Activated CD4-positive, alpha-beta T cell treated with anti-CD3 and anti-CD28 coated beads, Interleukin-2, amount 50 U/mL, for 24 hours (primary cell): ENCODE measurements around the gene ANKRD13B.

Experiments used
- DNase-seq, 2 donors: peaks; one replicate each; pipeline ENCODE4 v3.0.0-alpha.2; 2020; ENCODE audit warnings: low read depth in 1 of 2, low spot score in 1 of 2

Gene ANKRD13B

GRCh38 chr17:29616300-29617048, 23.5 kb downstream of the ANKRD13B start:
- DNase-seq: no peak

- peak; percentile 83 to 88 for DNase-seq
Measured at GRCh38 chr17:29617125-29617480, 24.2 kb downstream of the ANKRD13B start.

GRCh38 chr17:29617481-29618271, 24.7 kb downstream of the ANKRD13B start:
- peak; percentile 69 to 80 for DNase-seq

- DNase-seq: no peak
Measured at GRCh38 chr17:29618272-29619065, 25.5 kb downstream of the ANKRD13B start.

- no peak for DNase-seq
Measured at GRCh38 chr17:29619251-29619650, 26.3 kb downstream of the ANKRD13B start.

GRCh38 chr17:29620271-29620670, 27.3 kb downstream of the ANKRD13B start:
- no peak for DNase-seq

GRCh38 chr17:29620779-29621500, 28.0 kb downstream of the ANKRD13B start:
- DNase-seq: no peak

GRCh38 chr17:29621751-29622194, 28.8 kb downstream of the ANKRD13B start:
- DNase-seq: no peak

GRCh38 chr17:29622337-29623282, 29.7 kb downstream of the ANKRD13B start, which contains the start of gene CORO6:
Gene CORO6, minus strand, starts transcription at chr17:29622912. Its CDS starts 1,491 bp downstream, at chr17:29621421.
- DNase-seq: peak in 1 of 2 donors; percentile 36

GRCh38 chr17:29623283-29623647, 30.3 kb downstream of the ANKRD13B start:
- no peak for DNase-seq

GRCh38 chr17:29624586-29624985, 31.7 kb downstream of the ANKRD13B start:
- no peak for DNase-seq

- no peak for DNase-seq
Measured at GRCh38 chr17:29625037-29625750, 32.3 kb downstream of the ANKRD13B start.

GRCh38 chr17:29627951-29628350, 35.0 kb downstream of the ANKRD13B start:
- no peak for DNase-seq

- DNase-seq: no peak
Measured at GRCh38 chr17:29628644-29629043, 35.7 kb downstream of the ANKRD13B start.

- no peak for DNase-seq
Measured at GRCh38 chr17:29629839-29630238, 36.9 kb downstream of the ANKRD13B start.

GRCh38 chr17:29630630-29631193, 37.8 kb downstream of the ANKRD13B start:
- no peak for DNase-seq

GRCh38 chr17:29633886-29634285, 41.0 kb downstream of the ANKRD13B start:
- no peak for DNase-seq

- no peak for DNase-seq
Measured at GRCh38 chr17:29640413-29640812, 47.5 kb downstream of the ANKRD13B start.
